COLO668 (cell line): ENCODE data around the gene KCNQ2.

Source experiments
- DNase-seq: peaks from one replicate; lab custom pipeline; 2025; ENCODE audit not compliant: unreplicated experiment; lab: John Stamatoyannopoulos, UW

Gene KCNQ2

DNA sequence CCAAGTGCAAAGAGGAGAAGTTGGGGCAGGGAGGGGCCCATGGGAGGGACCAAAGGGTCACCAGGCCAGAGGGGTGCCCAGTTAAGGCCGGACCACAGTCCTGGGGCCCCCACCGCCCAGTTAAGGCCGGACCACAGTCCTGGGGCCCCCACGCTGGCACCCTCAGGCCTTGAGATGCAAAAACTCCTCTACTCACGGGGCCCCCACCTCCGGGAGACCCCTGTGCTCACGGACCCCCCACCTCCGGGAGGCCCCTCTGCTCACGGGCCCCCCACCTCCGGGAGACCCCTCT, 16.9 kb downstream of the KCNQ2 start:
- no peak for DNase-seq

DNA sequence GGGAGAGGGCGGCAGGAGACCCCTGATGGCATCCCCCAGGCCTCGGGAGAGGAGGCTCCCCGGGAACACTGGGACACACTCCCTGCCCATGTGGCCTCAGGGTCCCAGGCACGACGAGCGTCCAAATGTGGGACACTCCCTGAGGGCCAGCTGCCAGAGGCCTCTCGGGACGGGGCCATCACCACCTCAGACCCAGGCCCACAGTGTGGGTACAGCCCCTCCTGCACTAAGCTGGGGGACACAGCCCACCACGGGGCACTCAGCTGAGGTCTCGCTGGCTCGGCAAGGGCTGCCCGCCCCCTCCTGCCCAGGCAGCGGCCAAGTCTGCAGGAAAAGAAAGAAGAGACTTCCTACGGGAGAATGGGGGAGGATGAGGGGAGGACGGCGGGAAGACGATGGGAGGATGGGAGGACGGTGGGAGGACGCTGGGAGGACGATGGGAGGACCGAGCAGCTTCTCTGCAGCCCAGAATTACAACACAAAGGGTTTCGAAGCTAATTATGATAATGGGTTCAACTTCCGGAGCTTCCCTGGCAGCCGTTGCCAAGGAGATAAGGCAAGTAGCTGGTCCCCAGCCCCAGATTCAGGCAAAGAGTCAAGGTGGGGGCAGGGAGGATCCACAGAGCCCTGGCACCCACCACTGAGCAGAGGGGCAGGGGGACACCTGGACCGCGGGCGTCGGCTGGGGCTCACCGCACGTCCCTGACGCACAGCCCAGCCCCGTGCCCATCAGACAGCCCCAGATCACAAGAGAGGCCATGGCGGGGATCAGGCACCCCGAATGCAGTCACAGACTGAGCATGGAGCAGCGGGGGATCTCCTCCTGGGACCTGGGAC, 17.5 kb downstream of the KCNQ2 start:
- no peak for DNase-seq

DNA sequence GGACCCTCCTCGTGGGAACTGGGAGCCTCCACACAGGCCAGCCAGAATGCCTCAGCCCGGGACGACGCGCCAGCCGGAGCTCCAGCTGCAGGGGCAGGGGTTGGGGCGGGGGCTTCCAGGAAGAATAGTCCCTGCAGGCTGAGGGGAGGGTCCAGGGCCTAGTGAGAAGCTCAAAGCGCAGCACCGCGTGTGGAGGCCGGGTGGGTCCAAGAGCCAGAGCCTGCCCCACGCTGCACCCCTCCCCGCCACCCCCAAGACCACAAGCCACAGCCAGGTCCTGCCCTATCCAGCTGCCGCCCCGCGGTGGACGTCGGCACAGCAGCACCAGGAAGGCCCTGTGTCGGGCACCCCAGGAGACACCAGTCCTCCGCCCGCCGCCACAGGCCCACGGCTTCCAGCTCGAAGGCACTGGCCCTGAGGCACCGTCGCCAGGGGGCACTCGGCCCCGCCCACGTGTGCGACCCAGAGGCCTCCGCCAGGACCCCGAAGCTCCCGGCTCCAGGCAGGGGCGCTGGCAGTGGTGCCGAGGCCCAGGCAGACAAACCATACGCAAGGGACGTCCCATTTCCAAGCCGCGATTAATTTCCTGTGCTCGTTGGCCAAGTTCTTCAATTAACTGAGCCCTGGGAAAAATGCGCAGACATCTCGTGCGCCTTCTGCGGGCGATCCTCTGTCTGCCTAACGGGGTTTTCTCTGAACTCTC, 19.5 kb downstream of the KCNQ2 start:
- peak; percentile 48 for DNase-seq

GRCh38 chr20:63452341-63452740, 20.1 kb downstream of the KCNQ2 start:
- DNase-seq: no peak

GRCh38 chr20:63451821-63452220, 20.6 kb downstream of the KCNQ2 start:
- no peak for DNase-seq

- DNase-seq: no peak
Measured at GRCh38 chr20:63449796-63450730, 22.4 kb downstream of the KCNQ2 start.

DNA sequence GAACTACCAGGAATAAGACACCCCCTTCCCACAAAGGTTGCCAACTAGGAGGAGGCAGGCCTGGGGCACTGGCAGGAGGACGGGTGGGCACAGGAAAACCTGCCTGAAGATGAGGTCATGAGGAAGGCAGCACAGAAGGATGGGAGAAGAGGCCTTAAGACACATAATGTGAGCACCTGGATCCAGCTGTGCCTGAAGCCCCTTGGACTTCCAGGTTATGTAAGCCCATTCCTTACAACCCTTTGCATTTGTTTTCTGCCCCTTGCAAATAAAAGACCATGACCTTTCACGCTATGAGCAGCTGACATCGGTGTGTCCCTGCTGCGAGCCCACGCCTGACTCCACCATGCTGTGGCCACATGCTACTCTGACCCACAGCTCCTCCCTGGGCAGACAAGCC, 23.4 kb downstream of the KCNQ2 start:
- DNase-seq: no peak

DNA sequence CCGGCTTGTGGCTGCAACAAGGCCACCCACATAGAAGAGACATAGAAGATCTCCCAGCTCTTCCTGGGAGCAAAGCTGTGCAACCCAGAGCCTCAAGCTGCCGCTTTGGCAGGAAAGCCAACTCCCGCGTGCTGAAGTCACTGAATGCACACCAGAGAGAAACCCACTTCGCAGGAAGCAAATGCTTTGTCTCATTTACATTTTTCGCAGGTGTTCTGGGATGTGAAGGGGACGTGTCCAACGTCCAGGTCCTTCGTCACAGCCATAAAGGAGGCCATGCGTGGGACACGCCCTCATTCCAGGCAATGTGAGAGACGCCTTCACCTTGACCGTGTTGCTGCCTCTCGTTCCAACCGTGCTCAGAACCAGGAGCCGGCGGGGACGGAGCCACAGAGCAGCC, 24.4 kb downstream of the KCNQ2 start:
- DNase-seq: no peak

DNA sequence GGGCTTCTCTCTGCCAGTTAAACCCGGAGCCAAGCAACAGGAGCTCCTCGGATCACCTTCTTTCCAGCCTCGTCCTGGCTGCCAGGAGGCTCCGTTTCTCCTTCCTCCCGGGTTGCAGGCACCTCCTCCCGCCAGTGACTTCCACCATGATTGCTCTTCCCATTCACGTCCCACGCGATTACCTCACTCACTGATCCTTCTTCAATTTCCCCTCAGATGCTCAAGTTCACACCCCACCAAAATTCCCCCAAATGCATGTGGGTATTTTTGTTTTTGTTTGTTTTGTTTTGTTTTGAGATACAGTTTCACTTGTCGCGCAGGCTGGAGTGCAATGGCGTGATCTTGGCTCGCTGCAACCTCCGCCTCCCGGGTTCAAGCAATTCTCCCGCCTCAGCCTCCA, 25.1 kb downstream of the KCNQ2 start:
- no peak for DNase-seq

- DNase-seq: no peak
Measured at GRCh38 chr20:63446216-63447024, 26.0 kb downstream of the KCNQ2 start.

GRCh38 chr20:63445075-63445734, 27.2 kb downstream of the KCNQ2 start:
- no peak for DNase-seq

- DNase-seq: no peak
Measured at GRCh38 chr20:63444548-63444947, 27.9 kb downstream of the KCNQ2 start.

DNA sequence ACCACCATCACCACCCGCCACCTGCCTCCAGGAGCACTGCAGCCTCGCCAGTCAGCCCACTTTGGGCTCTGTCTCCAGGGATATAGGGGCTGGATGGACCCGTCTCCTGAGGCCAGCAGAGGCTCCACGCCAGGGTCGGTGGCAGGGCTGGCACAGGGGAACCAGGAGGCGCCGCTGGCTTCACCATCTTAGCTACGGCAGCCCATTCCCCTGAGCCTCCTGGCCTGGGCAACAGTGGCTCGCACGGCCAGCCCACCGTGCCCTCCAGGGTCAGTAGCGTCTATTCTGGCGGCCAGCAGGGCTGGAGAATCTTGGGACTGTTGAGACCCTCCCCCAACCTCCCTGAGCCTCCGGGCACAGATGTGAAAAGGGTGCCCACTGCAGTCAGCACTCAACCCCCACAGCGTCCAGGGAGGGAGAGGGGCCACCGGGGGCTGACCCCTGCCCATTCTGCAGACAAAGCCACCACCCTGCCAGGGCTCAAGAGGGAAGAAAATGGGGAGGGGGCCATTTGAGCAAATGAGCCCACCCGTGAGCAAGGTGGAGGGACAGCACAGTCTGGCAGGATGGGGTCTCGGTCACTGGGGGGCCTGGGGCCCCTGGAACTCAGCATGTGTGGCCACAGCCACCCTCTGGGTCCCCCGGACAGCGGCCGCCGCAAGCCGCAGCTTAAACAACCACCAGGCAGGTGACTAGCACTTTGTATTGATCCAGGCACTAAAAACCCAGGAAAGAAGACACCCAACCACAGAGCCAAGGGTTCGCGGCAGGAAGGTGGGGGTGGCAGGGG, 28.7 kb downstream of the KCNQ2 start:
- DNase-seq: no peak

GRCh38 chr20:63442100-63442493, 30.4 kb downstream of the KCNQ2 start:
- DNase-seq: peak; percentile 48

DNA sequence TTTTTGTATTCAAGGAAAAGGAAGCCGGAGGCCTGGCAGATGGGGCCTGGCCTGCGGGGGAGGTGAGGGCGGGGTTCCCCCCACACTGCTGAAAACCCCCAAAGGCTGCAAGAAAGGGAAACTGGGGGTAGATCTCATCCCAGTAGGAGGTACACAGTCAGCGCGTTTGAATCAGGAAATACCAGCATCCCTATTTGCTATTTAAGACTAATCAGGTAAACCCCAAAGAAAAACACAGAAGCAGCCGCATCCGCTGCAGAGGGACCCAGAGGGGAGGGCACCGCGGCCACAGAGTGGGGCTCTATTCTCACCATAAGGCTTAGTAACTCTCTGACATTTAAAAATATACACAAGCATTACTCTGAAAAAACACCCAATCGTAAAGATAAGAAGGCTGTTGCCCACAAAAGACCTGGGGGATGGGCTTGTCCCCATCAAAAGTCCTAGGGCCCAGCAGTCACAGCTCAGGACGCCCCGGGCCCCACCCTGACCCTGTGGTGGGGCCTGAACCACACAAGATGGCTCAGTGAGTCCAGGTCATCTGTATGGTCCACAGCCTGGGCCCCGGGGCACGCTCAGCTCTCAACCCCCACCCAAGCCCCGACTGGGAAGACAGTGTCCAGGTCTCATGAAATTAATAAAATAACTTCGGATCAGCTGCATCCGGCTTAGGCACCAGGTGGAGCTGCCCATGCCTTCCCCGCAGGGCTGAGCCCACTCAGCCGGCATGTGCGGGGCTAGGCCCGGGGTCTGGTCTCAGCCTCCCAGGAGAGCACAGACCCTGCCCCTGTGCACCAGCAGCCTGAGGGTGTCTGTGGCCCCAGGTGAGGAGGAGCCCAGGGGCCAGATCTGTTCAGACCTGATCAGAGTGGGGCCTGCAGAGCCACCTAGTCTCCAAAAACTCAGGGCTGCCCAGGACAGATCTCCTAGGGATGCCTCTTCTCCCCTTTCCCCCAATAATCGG, 31.0 kb downstream of the KCNQ2 start:
- DNase-seq: no peak

- no peak for DNase-seq
Measured at GRCh38 chr20:63440366-63440955, 32.0 kb downstream of the KCNQ2 start.

DNA sequence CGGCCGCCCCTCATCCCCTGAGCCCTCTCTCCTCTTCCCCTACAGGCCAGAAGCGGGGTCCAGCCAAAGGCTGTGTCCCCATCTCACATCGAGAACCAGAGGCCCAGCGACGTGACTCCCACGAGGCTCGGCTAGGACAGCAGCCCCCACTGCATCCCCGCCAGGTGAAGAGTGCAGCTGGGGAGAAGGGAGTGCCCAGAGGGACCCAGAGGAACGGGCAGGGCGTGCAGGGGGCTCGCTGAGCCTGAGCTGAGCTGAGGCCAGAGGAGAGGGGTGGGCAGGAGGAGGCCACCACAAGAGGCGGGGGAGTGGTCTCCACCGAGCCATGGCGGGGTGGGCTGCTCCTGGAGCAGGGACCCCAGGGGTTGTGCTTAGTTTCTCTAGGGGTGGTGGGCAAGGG, 32.6 kb downstream of the KCNQ2 start:
- DNase-seq: no peak

GRCh38 chr20:63438121-63438520, 34.3 kb downstream of the KCNQ2 start:
- no peak for DNase-seq
